Large intestine (tissue), 12 donors: ENCODE measurements around the gene ZNF121. TPM values are rescaled to one million over a fixed set of nuclear protein-coding genes. Genes with fewer than 3 reads are reported as not detected.

ENCODE experiments used
- DNase-seq, 2 donors: peaks; one replicate each; pipeline versions ENCODE4 v3.0.0 to v3.0.0-alpha.2; 2013
- H3K27ac ChIP-seq: one replicate; pipeline ENCODE4 v1.5.1; 2013; ENCODE audit warnings: low read length
- H3K27me3 ChIP-seq: 2 replicates; pipeline ENCODE4 v1.6.1; 2013; ENCODE audit warnings: low read length; ENCODE audit not compliant: control insufficient read depth, insufficient read depth
- H3K36me3 ChIP-seq: 2 replicates; pipeline ENCODE4 v1.6.1; 2013; ENCODE audit warnings: low read length; ENCODE audit not compliant: control insufficient read depth, insufficient read depth
- H3K4me1 ChIP-seq: one replicate; pipeline ENCODE4 v1.6.1; 2013; ENCODE audit warnings: low read length; ENCODE audit not compliant: control insufficient read depth, insufficient read depth
- H3K4me3 ChIP-seq: one replicate; pipeline ENCODE4 v1.5.1; 2013; ENCODE audit warnings: low read length
- H3K9me3 ChIP-seq: one replicate; pipeline ENCODE4 v1.6.1; 2013; ENCODE audit warnings: mild to moderate bottlenecking, low read depth, low read length, moderate library complexity; ENCODE audit not compliant: control insufficient read depth
- WGBS: methylation state at CpG from one replicate; pipeline ENCODE4 v1.1.5; 2013; ENCODE audit warnings: low lambda C conversion rate; ENCODE audit not compliant: insufficient coverage; 5-methylcytosine and 5-hydroxymethylcytosine counted together
- long read RNA-seq, 11 donors: transcript quantifications; one replicate each; lab custom pipeline, GENCODE V29; 2026
- polyA plus RNA-seq: library from polyadenylated mRNA; unstranded; fragments of 120-200 nt; gene quantifications from one replicate; pipeline ENCODE4 v1.2.1, GENCODE V29; 2013

ZNF121 gene
- 24.2 TPM for polyA plus RNA-seq
- long read RNA-seq, donor 1, partial matches to known transcripts = 0 of 2 reads
- long read RNA-seq, donor 1, other reads (novel, unspliced or antisense) = 0 of 2 reads
- long read RNA-seq, donor 2, partial matches to known transcripts = 0 of 3 reads
- long read RNA-seq, donor 2, other reads (novel, unspliced or antisense) = 0 of 3 reads
- long read RNA-seq, donor 3 = 0 reads
- long read RNA-seq, donor 4 = 0 reads
- long read RNA-seq, donor 5, transcript ZNF121-201 (4 exons, 1,563 nt) = major isoform, 5 of 5 reads
- long read RNA-seq, donor 5, partial matches to known transcripts = 0 of 5 reads
- long read RNA-seq, donor 5, other reads (novel, unspliced or antisense) = 0 of 5 reads
- long read RNA-seq, donor 6, partial matches to known transcripts = 9 of 9 reads
- long read RNA-seq, donor 6, other reads (novel, unspliced or antisense) = 0 of 9 reads
- long read RNA-seq, donor 7, partial matches to known transcripts = 0 of 2 reads
- long read RNA-seq, donor 7, other reads (novel, unspliced or antisense) = 0 of 2 reads
- long read RNA-seq, donor 8, transcript ZNF121-201 (4 exons, 1,563 nt) = major isoform, 7 of 7 reads
- long read RNA-seq, donor 8, partial matches to known transcripts = 0 of 7 reads
- long read RNA-seq, donor 8, other reads (novel, unspliced or antisense) = 0 of 7 reads
- long read RNA-seq, donor 9, partial matches to known transcripts = 0 of 2 reads
- long read RNA-seq, donor 9, other reads (novel, unspliced or antisense) = 0 of 2 reads
- long read RNA-seq, donor 10, partial matches to known transcripts = 0 of 2 reads
- long read RNA-seq, donor 10, other reads (novel, unspliced or antisense) = 0 of 2 reads
- long read RNA-seq, donor 11, partial matches to known transcripts = 0 of 1 reads
- long read RNA-seq, donor 11, other reads (novel, unspliced or antisense) = 0 of 1 reads

GRCh38 chr19:9584073-9584833, at the start of gene ZNF121:
Gene ZNF121, minus strand, starts transcription at chr19:9584504. Its CDS starts 16,407 bp downstream, at chr19:9568097.
- peak within 1 kb of the TSS; percentile 94 for H3K27ac ChIP-seq
- H3K4me1 ChIP-seq = no peaks in the 10 kb centered on the region
- H3K4me3 ChIP-seq = peak within 1 kb of the TSS; percentile 83
- WGBS = no CpG with 5 or more reads among the region's 51 CpGs
- no peaks in the 10 kb centered on the region for H3K27me3 ChIP-seq
- H3K36me3 ChIP-seq = peaks cover 9% of the 10 kb centered on the region
- peaks cover 12% of the 10 kb centered on the region for H3K9me3 ChIP-seq
- peak; percentile 79 to 93 for DNase-seq

GRCh38 chr19:9627856-9628255, 43.6 kb upstream of the ZNF121 start:
- no peaks in the 10 kb centered on the region for H3K4me1 ChIP-seq
- H3K4me3 ChIP-seq = no peak overlapping the region
- DNase-seq = no peak
- H3K27ac ChIP-seq = no peak overlapping the region
- no peaks in the 10 kb centered on the region for H3K27me3 ChIP-seq
- H3K9me3 ChIP-seq = no peaks in the 10 kb centered on the region
- WGBS = no CpG with 5 or more reads among the region's 2 CpGs
- H3K36me3 ChIP-seq = peaks cover 8% of the 10 kb centered on the region

GRCh38 chr19:9622531-9622930, 38.2 kb upstream of the ZNF121 start:
- no peak overlapping the region for H3K4me3 ChIP-seq
- WGBS = no CpG with 5 or more reads among the region's 2 CpGs
- peaks cover 15% of the 10 kb centered on the region for H3K36me3 ChIP-seq
- H3K9me3 ChIP-seq = no peaks in the 10 kb centered on the region
- no peaks in the 10 kb centered on the region for H3K27me3 ChIP-seq
- no peak overlapping the region for H3K27ac ChIP-seq
- DNase-seq = no peak
- no peaks in the 10 kb centered on the region for H3K4me1 ChIP-seq

- peaks cover 25% of the 10 kb centered on the region for H3K36me3 ChIP-seq
- WGBS = no CpG with 5 or more reads among the region's 33 CpGs
- H3K4me3 ChIP-seq = peak within 1 kb of the TSS; percentile 94
- H3K4me1 ChIP-seq = no peaks in the 10 kb centered on the region
- H3K27me3 ChIP-seq = no peaks in the 10 kb centered on the region
- peak within 1 kb of the TSS; percentile 95 for H3K27ac ChIP-seq
- peak; percentile 81 to 92 for DNase-seq
- peaks cover 2% of the 10 kb centered on the region for H3K9me3 ChIP-seq
These were observed 37.1 kb upstream of the ZNF121 start, which contains the start of gene ZNF561 for GRCh38 chr19:9621156-9622037. Gene ZNF561, minus strand, starts transcription at chr19:9621232. Its CDS starts 1,776 bp downstream, at chr19:9619456.

- peaks cover 30% of the 10 kb centered on the region for H3K36me3 ChIP-seq
- no peaks in the 10 kb centered on the region for H3K27me3 ChIP-seq
- no CpG with 5 or more reads among the region's 16 CpGs for WGBS
These were observed 36.5 kb upstream of the ZNF121 start for GRCh38 chr19:9620842-9621155.

GRCh38 chr19:9615844-9616243, 31.5 kb upstream of the ZNF121 start:
- no peak for DNase-seq
- peaks cover 79% of the 10 kb centered on the region for H3K36me3 ChIP-seq
- H3K27ac ChIP-seq = no peak overlapping the region
- peaks cover 10% of the 10 kb centered on the region for H3K9me3 ChIP-seq
- no peaks in the 10 kb centered on the region for H3K27me3 ChIP-seq
- no peaks in the 10 kb centered on the region for H3K4me1 ChIP-seq
- H3K4me3 ChIP-seq = no peak overlapping the region

More at GRCh38 chr19:9620842-9621155, 36.5 kb upstream of the ZNF121 start:
- H3K4me1 ChIP-seq = no peaks in the 10 kb centered on the region
- H3K4me3 ChIP-seq = peak overlapping the region; percentile 94
- H3K27ac ChIP-seq = peak overlapping the region; percentile 95
- H3K9me3 ChIP-seq = peaks cover 2% of the 10 kb centered on the region
- no peak for DNase-seq

- no peak for DNase-seq
- Histone ChIP-seq H3K4me1 (no peaks in the 10 kb centered on the region), H3K4me3 (no peak overlapping the region), H3K27ac (no peak overlapping the region), H3K9me3 (peaks cover 13% of the 10 kb centered on the region), H3K36me3 (peaks cover 70% of the 10 kb centered on the region), H3K27me3 (no peaks in the 10 kb centered on the region)
- no CpG with 5 or more reads among the region's 2 CpGs for WGBS
These were observed 26.3 kb upstream of the ZNF121 start for GRCh38 chr19:9610484-9611113.

GRCh38 chr19:9608912-9609311, 24.6 kb upstream of the ZNF121 start:
- Histone ChIP-seq H3K9me3 (peaks cover 22% of the 10 kb centered on the region), H3K36me3 (peaks cover 54% of the 10 kb centered on the region), H3K4me1 (no peaks in the 10 kb centered on the region), H3K27ac (no peak overlapping the region), H3K4me3 (no peak overlapping the region), H3K27me3 (no peaks in the 10 kb centered on the region)
- no CpG with 5 or more reads among the region's 5 CpGs for WGBS
- DNase-seq = no peak

- Histone ChIP-seq H3K9me3 (peaks cover 8% of the 10 kb centered on the region), H3K27ac (no peak overlapping the region), H3K27me3 (no peaks in the 10 kb centered on the region), H3K4me1 (no peaks in the 10 kb centered on the region), H3K36me3 (no peaks in the 10 kb centered on the region), H3K4me3 (no peak overlapping the region)
- DNase-seq = no peak
- 100% methylated on average over 1 of the region's 3 CpGs for WGBS
These were observed 12.7 kb upstream of the ZNF121 start for GRCh38 chr19:9597027-9597426.
